ENCODE data around the gene LRMDA.

The LRMDA gene

DNA sequence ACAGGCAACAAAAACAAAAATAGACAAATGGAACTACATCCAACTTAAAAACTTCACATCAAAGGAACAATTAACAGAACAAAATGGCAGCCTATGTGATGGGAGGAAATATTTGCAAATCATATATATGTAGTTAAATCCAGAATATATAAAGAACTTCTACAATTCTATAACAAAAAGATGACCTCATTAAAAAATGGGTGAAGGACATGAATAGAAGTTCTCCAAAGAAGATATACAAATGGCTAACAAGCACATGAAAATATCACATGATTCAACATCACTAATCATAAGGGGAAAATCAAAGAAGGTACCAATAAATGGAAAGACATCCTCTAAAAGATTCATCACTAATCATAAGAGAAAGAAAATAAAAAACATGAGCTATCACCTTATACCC lies 416.1 kb downstream of the LRMDA start:
- ATAC-seq: no peak

DNA sequence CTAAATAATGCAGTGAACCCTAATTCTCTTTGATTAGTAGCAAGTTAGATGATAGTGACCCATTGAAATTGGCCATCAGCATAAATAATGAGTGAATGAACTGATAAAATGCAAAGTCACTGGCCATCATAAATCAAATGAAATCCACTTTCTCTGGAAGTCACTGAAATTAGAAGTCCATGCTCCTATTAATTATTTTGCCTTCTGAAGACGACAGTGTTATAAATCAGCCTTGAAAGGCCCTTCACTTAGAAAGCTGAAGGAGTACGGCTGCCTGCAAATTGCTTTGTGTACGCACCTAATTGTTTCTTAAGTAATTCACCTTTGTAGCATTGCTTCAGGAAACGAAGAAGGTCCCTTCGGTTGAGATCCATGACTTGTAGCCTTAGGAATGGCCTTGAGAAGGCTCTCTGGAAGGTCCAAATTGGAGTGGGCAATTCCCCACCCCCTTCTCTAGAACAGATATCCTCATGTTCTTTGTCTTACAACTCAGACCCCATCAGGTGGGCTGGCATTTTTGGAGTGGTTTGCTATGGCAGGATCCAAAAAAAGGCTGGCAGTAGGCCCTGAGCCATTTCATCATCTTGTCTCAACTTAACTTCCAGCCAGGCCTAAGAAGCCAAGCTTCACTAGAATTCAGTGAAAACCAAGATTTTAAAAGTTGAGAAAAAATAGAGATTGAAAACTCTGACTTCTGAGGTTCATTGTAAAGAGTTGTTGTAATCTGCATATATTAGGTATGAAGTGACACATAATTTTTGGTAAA lies 420.3 kb downstream of the LRMDA start:
- ATAC-seq: no peak

DNA sequence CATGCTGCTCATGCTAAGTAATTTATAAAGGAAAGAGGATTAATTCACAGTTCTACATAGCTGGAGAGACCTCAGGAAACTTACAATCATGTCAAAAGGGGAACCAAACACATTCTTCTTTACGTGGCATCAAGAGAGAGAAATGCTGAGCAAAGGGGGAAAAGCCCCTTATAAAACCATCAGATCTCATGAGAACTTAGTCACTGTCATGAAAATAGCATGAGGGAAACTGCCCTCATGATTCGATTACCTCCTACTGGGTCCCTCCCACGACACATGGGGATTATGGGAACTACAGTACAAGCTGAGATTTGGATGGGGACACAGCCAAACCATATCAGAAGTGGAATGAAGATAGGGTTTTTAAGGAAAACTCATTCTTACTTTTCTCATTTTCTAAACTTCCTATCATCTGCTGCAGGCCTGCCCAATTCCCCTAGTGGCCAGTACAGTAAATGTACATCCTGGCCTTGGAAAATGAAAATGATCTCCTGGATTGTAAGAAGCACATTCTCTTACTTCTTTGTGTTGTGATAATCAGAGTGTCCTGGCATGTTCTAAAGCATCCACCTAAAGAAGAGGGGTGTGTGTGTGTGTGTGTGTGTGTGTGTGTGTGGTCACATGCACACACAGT lies 421.5 kb downstream of the LRMDA start:
- no peak for ATAC-seq

DNA sequence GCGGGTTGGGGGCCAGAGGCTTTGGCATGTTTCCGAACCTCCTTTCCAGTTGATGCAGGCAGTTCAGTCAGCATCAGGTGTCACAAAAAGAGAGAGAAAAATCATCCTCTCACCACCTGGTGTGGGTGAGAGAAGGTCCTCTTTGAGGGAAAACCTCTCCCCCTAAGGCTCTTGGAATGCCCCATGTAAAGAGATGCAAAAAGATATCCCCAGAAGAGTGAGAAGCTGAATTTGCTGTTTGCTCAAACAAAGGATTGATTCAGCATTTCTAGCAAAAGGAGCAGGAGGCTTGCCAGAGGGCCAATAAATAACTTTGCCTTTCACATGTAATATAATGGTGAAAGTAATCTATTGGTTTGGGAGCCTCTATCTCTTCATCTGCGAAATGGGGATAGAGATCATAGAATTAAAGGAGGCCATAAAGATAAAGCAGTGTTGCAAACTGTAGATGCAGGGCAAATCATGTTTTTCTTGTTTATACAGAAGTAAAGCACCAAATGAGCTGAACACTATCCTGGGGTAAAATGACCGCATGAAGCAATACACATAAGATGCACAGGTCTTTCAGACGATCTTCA lies 425.9 kb downstream of the LRMDA start:
- no peak for ATAC-seq

DNA sequence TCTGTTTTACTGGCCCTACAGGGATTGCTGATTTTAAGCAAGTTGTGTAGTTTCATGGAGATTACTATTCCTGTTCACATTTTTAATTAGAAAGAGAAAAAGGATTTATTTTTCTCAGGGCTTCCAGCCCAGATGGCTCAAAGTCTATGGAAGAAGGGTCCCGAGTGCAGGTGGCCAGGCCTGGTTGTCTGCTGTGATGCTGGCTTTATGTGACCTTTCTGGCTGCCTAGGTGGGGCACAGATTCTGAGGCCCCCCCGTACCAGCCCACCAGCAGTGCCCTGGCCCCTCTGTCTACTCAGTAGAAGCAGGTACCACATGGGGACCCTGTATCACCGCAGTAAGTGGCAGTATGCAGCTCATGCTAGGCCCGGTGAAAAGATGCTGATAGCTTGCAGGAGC lies 426.5 kb downstream of the LRMDA start:
- no peak for ATAC-seq

DNA sequence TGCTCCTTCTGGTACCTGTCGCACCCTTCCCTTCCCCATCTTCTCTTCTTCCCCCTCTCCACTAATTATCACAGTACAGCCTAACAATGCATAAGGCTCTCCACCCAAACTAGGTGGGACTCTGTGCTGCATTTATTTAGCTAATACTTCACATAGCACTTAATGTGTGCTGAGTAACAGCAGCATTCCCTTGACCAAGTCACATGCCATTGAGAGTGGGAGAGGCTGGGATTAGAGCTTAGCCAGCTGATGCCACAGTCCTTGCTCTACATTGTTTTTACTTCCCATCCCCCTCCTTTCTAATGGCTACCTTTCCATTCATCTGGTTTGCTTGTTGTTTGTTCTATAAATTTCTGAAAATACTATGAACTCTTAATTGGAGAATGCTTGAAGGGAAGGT lies 426.9 kb downstream of the LRMDA start:
- no peak for ATAC-seq

DNA sequence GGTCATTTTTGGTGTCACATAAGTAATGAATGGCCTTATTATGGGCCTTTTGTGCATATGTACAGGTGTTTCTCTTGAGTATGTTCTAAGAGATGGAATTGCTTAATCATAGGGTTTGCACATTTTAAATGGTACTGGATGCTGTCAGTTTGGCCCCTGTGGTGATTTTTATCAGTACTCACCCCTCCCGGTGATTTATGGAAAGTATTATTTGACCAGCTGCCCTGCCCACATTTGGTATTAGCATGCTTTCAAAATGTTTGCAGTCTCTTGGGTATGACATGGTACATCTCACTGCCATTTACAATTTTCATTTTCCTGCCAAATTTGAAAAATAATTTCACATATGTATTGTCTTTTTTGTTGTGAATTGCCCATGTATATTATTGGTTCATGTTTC lies 427.7 kb downstream of the LRMDA start:
- no peak for ATAC-seq

DNA sequence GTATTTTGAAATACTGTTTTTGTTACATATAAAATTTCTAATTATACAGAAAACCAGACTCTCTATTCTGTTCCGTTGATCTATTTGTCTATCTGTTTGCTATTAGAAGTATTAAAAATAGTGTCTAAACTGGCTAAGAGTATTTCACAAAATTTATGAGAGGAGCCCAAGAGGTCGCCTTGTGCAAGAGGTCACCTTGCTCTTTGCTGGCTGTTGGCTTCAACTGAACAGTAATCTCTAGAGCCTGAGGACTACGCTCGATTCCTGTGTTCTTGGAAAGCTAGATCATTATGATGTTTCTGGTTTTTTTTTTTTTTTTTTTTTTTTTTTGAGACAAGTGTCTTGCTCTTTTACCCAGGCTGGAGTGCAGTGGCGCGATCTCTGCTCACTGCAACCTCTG lies 428.6 kb downstream of the LRMDA start:
- ATAC-seq: no peak

DNA sequence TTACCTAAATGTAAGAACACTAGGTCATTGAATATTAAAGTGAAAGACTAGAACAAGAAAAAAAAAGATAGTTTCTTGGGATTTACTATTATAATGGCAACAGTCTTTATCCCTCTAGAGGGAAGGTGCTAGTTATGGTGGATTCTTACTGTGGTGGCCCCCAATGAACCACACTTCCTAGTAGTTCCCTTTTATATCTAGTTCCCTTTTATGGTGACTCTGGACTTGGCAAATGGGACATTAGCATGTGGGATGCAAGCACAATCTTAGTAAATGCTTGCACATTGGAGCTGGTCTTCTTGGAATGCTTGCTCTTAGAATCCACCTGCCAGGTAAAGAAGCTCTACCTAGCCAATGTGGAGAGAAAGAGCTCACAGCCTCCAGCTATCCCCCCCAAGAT lies 430.2 kb downstream of the LRMDA start:
- no peak for ATAC-seq

DNA sequence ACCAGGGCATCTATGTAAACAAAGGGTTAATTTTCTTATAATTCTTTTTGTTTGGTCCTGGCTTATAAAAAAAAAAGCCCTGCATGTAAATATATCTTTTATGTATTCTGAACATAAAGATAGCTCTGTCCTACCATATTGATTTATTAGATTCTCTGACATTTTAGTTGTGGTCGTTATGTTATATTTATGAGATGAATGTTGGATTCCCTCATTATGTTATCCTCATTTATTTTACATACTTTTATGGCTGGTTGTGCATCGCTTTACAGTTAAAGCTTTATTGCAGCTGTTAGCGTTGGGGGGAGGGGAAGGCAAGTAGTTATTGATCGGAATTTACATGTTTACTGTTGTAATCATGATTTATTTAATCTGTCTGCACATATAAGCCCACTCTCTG lies 431.5 kb downstream of the LRMDA start:
- no peak for ATAC-seq

DNA sequence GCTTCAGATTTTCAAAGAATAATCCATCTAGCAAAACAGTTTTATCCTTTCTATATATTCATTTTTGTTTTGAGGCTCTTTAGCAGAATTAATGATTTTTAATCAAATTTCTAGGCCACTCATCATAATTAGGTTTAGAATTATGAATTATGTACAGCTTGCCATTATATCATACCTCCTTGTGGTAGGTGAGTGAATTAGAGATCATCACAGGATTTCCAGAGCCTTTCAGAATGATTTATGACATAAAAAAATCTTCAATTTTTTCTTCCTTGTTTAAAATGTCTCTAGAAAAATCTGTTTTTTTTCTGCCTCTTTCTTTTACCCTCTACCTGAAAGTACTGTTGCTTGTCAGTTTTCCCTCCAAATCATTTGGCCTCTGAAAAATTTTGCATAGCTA lies 433.3 kb downstream of the LRMDA start:
- ATAC-seq: no peak

DNA sequence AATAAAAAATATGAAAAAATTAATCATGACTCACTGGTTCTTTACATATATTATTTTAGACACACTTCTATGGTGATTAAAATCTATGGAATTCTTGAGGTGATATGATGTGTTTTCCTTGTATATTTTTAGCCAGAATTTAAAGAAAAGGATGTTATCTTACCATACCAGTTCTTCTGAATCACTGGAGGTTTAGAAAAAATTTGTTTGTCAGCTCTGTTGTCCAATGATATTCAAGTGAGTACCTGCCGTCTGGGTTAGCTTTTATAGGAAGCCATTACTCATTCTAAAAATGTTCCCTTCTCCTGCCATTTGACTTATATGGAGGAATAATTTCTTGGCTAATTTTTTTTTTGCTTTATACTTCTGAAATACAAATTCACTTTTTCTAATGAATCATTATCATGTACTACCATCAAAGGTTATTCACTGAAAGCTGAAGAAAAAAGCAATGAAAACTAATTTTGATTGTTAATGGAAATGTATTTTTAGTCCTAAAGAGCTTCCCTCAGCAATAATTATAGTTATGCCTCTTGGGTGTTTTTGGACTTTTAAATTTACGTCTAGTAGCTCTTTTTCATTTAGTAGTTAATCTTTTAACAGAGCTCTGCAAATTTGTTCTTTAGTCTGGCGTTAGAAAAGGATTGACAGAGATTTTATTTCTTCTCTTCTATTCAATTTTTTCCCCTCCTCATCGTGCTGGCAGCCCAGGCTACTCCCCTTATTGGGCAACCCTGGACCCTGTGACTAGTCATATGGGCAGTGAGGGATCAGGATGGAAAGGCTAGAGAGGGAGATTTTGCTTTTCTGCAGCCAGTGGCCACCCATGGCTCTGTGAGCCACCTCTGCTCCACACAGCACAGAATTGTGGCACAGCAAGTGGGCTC lies 434.2 kb downstream of the LRMDA start:
- ATAC-seq: no peak

DNA sequence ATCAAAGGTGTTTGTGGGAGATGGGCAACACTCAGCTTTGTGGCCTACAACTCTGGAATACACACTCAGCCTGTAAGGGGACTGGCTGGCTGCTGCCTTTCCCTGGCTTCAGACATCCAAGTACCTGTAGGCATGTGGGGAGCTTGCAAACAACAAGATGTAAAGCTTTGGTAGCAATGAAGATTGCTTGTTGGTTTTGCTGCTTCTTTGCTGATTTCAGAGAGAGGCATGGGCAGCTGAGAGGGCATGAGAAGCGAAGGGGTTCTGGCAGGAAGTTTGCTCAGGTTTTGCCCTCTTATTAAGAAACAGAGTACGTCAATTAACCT lies 434.8 kb downstream of the LRMDA start:
- ATAC-seq: no peak

DNA sequence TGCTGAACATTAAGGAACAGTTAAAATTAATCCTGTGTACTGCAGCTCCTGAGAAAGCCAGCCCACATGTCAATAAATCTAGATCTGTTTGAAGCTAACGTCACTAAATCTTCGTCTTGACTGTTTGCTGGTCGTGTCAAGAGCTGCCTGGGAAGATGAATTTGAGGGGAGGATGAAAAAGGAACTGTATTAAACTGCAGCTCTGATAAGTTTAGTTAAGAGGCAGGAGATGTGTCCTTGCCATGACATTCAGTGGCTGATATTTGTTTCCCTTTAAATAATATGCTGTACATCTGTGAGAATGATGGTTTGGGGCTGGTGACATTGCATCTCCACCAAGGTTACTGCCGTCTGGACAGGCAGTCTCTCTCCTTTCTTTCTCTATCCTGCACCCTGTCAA lies 435.3 kb downstream of the LRMDA start:
- ATAC-seq: no peak

DNA sequence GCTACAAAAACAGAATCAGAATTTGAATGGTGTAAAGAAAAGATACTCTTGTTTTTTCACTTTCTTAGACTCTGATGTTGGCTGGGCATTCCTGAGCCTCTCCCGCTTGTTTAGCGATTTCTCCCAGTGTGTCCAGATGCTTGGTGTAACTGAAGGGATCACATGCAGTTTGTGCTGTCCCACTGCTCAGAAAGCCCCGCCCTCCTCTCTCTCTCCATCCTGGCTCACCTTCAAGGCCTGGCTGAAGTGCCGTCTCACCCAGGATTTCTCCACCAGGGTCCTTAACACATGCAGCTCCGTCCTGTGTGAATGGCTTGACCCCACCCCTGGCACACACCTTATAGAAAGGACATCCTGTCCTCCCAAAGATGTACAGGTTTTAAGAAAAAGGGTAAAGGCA lies 437.1 kb downstream of the LRMDA start:
- ATAC-seq: no peak

DNA sequence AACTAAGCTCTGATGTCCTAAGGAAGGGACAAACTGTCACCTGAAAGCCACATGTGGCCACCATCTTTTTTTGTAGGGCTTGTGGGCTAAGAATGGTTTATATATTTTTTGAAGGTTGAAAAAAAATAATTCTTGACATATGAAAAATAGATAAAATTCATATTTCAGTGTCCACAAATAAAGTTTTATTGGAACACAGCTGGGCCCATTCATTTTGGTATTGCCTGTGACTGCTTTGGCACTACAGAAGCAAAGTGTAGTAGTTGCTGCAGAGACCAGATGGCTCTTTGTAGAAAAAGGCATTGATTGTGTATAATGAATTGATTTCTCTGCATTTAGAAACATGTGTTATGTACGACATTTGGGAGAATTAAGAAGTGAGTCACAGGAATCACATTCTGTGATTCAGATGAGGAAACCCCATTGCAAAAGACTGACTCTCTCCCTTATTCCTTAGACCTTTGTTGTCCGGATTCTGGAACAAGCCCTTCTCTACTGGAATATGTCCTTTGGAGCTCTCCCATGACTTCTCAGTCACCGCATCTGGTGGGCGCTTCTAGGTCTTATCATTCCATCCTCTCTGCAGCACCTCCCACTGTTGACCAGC lies 438.7 kb downstream of the LRMDA start:
- no peak for ATAC-seq

DNA sequence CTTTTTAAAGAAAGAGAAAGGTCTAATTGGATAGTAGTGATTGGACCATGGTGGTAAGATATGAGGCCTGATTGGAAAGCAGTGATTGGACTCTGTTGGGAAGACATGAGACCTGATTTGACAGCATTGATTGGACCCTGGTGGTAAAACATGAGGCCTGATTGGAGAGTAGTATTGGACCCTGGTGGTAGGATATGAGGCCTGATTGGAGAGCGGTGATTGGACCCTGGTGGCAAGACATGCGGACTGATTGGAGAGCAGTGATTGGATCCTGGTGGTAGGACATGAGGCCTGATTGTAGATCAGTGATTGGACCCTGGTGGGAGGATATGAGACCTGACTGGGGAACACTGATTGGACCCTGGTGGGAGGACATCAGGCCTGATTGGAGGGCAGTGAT lies 444.3 kb downstream of the LRMDA start:
- ATAC-seq: no peak

DNA sequence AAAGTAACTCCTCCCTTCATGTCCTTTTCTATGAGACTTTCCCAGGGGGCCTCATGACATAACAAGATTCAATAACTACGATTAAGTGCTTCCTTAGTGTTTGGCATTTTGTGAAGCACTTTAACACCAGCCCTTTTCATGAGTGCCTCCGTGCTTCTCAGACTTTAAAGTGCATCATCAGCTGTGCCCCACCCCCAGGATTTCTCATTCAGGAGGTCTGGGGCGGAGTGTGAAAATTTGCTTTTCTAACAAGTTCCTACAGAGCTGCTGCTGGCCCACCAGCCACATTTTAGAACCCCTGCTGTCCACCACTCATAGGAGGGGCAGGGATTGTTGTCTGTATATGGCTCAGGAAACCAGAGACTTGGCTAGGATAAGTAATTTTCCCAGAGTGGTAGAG lies 445.3 kb downstream of the LRMDA start:
- ATAC-seq: no peak

DNA sequence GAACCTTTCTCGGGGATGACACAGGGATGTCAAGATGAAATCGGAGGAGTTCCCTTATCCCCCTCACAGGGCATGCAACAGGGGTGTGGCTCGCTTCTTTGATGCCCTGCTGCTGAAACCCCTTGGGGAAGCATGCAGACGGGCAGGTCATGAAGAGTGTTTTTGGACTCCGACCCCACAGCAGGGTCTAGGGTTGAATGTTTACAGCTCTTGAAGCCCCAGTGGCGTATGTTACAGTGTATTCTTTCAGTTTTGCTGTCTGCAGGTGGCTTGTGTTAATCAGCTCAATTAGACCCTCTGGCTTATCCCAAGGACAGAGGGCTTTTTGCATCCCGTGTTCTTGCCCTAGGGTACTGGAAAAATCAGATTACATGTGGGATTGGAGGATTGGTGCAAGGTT lies 446.5 kb downstream of the LRMDA start:
- ATAC-seq: no peak

DNA sequence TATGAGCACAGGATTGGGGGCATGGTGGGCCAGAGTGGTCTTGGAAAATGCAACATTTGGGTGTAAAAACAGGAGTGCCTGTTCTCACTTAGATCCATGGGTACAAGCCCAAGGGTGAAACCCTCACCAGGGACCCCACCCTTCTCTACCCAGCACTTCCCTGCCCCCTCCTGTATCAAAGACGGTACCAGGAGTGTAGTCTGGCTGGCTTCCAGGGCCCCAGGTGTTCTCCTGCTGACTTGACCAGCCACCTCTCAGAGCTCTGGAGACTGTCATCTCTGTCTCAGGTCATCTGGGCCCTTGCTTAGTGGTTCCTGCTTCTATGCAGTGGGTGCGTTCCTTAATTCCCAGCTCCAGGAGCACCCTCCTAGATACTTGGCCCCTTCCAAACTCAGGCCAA lies 447.2 kb downstream of the LRMDA start:
- no peak for ATAC-seq

DNA sequence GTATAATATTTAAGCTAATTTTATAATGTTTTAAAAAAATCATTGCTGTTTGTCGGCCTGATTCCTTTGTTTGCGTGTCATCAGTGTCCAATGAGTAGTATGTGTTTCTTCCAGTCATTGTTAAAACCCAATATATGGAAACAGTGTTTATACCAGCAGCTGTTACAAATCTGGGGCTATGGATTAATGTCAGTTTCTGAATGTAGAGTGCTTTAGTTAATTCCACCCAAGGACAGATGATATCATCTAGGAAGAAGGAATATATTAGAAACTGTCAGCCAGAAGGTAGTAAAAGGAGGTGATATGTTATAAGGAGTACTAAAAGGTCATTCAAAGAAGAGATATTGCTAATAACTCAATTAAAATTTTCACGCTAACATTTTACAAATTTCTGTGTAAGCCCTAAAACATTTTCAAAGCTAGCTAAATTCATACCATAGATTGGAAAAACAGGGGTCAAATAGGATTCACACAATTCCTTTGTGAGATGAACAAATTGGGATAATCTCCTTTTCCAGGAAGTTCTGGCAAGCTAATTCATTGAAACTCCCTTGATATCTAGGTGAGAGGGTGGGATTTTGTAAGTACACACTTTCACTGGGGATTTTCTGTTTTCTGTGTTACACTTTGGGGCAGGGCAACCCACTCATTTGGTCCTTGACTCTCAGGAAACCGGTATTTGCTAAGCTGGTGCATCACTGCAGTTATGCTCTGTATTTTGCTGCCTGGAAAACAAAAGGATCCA lies 448.8 kb downstream of the LRMDA start:
- ATAC-seq: no peak
